Endothelial cell of umbilical vein (primary cell): ENCODE data around the gene MRPL27.

Experiments
- JUN ChIP-seq: IDR thresholded peaks from 2 replicates; pipeline ENCODE4 v1.6.1; 2011; ENCODE audit warnings: borderline replicate concordance, low read depth; ENCODE audit not compliant: insufficient read length, insufficient read depth
- POLR2A ChIP-seq: IDR thresholded peaks from 2 replicates; pipeline ENCODE4 v1.6.1; 2012; ENCODE audit warnings: low read depth, mild to moderate bottlenecking, control low read depth, low read length
- POLR2AphosphoS5 ChIP-seq: IDR thresholded peaks from 2 replicates; pipeline ENCODE4 v1.6.1; 2012; ENCODE audit warnings: low read depth, mild to moderate bottlenecking, control low read depth, low read length, moderate library complexity; ENCODE audit not compliant: insufficient read depth
- TF ChIP-seq, protein P1 (sequence below), 2 donors: IDR thresholded peaks; 1 replicate in 1 of 2; 2 replicates in 1 of 2; pipeline ENCODE4 v1.5.1; 2011; ENCODE audit warnings: low read length in 2 of 2, mild to moderate bottlenecking in 2 of 2, moderate library complexity in 2 of 2, control low read depth in 1 of 2, inconsistent platforms in 1 of 2, low read depth in 1 of 2; ENCODE audit not compliant: insufficient read depth in 1 of 2; ENCODE audit errors: extremely low read depth in 1 of 2

DNA sequence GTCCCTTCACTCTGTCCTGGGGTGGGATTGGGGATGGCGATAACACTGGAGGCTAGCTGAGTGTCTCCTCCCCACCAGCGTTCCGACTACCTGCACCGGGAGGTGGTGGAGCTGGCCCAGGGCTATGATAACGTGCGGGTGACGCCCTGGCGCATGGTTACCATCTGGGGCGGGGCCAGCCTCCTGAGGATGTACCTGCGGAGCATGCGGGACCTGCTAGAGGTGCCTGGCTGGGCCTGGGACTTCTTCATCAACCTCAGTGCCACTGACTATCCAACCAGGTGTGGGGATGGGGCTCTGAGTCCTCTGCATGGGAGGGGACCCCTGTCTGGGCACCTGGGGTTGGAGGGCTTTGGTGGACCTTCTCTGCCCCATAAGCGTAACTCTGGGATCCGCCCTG is 18.2 kb downstream of the MRPL27 start:
- TF ChIP-seq, protein P1, sequence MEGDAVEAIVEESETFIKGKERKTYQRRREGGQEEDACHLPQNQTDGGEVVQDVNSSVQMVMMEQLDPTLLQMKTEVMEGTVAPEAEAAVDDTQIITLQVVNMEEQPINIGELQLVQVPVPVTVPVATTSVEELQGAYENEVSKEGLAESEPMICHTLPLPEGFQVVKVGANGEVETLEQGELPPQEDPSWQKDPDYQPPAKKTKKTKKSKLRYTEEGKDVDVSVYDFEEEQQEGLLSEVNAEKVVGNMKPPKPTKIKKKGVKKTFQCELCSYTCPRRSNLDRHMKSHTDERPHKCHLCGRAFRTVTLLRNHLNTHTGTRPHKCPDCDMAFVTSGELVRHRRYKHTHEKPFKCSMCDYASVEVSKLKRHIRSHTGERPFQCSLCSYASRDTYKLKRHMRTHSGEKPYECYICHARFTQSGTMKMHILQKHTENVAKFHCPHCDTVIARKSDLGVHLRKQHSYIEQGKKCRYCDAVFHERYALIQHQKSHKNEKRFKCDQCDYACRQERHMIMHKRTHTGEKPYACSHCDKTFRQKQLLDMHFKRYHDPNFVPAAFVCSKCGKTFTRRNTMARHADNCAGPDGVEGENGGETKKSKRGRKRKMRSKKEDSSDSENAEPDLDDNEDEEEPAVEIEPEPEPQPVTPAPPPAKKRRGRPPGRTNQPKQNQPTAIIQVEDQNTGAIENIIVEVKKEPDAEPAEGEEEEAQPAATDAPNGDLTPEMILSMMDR (IDR thresholded peaks at IDR 0.05; ENCODE audit: extremely low read depth in 1 of 2, insufficient read depth in 1 of 2, low read depth in 1 of 2, low read length in 2 of 2) = no peak
- TF ChIP-seq POLR2A (no peak), JUN (no peak), POLR2AphosphoS5 (no peak)
